ENCODE results near the gene TAS2R1.

DNA sequence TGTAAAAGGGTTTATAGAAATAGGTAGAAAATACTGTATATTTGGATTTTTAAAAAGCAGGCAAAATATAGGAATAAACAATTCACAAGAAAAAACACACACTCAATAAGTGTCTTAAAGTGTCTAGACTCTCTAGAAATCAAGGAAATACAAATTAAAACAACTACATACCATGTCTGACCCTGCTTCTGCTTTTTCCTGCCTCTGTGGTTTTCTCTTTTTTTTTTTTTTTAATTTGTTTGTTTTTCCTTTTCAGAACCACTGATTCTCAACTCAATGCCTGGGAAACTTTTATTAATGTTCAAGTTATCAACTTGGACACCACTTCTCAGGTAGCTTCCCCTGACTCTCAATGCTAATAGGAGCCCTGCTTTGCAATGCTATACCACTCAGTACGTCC, 25.5 kb upstream of the TAS2R1 start:
- TF ChIP-seq, protein P1, sequence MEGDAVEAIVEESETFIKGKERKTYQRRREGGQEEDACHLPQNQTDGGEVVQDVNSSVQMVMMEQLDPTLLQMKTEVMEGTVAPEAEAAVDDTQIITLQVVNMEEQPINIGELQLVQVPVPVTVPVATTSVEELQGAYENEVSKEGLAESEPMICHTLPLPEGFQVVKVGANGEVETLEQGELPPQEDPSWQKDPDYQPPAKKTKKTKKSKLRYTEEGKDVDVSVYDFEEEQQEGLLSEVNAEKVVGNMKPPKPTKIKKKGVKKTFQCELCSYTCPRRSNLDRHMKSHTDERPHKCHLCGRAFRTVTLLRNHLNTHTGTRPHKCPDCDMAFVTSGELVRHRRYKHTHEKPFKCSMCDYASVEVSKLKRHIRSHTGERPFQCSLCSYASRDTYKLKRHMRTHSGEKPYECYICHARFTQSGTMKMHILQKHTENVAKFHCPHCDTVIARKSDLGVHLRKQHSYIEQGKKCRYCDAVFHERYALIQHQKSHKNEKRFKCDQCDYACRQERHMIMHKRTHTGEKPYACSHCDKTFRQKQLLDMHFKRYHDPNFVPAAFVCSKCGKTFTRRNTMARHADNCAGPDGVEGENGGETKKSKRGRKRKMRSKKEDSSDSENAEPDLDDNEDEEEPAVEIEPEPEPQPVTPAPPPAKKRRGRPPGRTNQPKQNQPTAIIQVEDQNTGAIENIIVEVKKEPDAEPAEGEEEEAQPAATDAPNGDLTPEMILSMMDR (IDR thresholded peaks at IDR 0.05): no peak
- TF ChIP-seq POLR2AphosphoS5 (IDR thresholded peaks at IDR 0.05) (no peak), EP300 (IDR thresholded peaks at IDR 0.05) (no peak), POLR2A (IDR thresholded peaks at IDR 0.05) (no peak)

Measured in suprapubic skin (tissue), 4 donors.